ENCODE data around the gene IL5RA. TPM values are rescaled to one million over a fixed set of nuclear protein-coding genes. Genes with fewer than 3 reads are reported as not detected.

IL5RA gene
- total RNA-seq, 2 donors from 2014 or later, result 0.46 TPM; not detected in 1

DNA sequence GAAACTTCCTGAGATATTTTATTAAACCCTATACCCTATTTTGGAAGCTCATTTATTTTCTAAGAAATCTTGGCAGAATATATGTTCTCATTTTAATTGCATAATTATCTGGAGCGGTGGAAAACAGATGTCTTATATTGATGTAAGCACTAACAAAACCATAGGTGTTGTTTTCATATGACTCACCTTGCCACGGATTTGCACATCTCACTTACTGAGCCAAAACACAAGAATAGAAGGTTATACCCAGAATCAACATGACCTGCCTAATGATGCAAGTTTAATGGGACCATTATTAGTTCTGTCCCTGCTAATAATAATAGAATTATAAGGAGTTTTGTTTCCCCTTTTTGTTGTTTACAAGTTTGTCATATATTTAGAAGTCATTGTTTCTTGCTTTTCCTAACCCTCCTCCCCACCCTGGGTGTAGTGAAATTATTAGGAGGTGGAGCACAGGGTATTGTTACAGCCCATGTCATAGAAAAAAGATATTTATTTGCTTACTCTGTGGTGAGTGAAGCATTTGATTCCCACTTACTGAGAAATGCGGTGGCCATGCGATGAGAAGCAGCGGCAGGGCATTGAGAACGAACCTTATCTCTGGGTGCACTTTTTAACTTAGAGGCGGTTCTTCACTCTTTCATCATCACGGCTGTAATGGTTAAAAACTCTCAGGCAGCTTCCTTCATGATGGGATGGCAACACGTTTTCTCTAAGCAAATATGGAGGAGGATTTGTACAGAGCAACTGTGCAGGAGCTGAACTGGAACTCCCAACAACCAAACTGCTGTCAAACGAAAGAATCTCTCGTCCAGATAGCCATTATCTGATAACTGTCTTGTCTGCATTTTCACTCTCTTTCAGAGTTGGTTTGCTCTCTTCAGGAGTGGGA lies 521 bp downstream of the IL5RA start:
- intact Hi-C loops (cut with DNase I), result no loop called here

GRCh38 chr3:3107858-3108257 lies 2.3 kb downstream of the IL5RA start:
- intact Hi-C loops (cut with DNase I), result no loop called here

More for the DNA sequence above, 521 bp downstream of the IL5RA start:
- no peak for DNase-seq (ENCODE audit: low spot score)

GRCh38 chr3:3107181-3107580 lies 3.0 kb downstream of the IL5RA start:
- intact Hi-C loops (cut with DNase I), result no loop called here
- no peak for DNase-seq (ENCODE audit: low spot score)

More at GRCh38 chr3:3107858-3108257, 2.3 kb downstream of the IL5RA start:
- DNase-seq (ENCODE audit: low spot score), result no peak

DNA sequence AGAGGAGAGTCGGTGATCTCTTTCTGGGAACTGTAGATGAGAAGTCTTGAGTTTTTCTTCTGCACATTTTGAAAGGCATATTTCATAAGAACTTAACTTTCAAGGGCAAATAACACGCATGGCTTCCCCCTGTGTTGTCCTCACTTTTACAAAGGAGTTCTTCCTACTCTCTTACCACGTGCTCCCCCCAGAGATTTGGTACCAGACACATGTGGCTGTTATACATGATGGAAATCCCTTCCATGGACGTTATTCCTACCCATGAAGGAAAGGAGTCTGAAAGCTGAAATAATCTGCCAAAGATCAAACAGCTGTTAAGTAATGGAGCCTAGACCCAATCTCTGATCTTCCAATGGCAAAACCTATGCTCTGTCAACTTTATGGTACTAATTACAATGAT lies 4.4 kb downstream of the IL5RA start:
- DNase-seq (ENCODE audit: low spot score), result no peak
- intact Hi-C loops (cut with DNase I), result no loop called here

- DNase-seq (ENCODE audit: low spot score), result no peak
- intact Hi-C loops (cut with DNase I), result no loop called here
Observed at GRCh38 chr3:3105246-3105645, 4.9 kb downstream of the IL5RA start.

- intact Hi-C loops (cut with DNase I), result no loop called here
- DNase-seq (ENCODE audit: low spot score), result no peak
Observed at GRCh38 chr3:3102751-3103150, 7.4 kb downstream of the IL5RA start.

- intact Hi-C loops (cut with DNase I), result no loop called here
- DNase-seq (ENCODE audit: low spot score), result no peak
Observed at GRCh38 chr3:3101660-3102458, 8.3 kb downstream of the IL5RA start.

- intact Hi-C loops (cut with DNase I), result no loop called here
- no peak for DNase-seq (ENCODE audit: low spot score)
Observed at GRCh38 chr3:3097958-3098357, 12.2 kb downstream of the IL5RA start.

- intact Hi-C loops (cut with DNase I), result no loop called here
Observed at GRCh38 chr3:3089017-3089416, 21.2 kb downstream of the IL5RA start.

GRCh38 chr3:3087716-3088465 lies 22.3 kb downstream of the IL5RA start:
- intact Hi-C loops (cut with DNase I), result no loop called here
- no peak for DNase-seq (ENCODE audit: low spot score)

More at GRCh38 chr3:3089017-3089416, 21.2 kb downstream of the IL5RA start:
- no peak for DNase-seq (ENCODE audit: low spot score)

DNA sequence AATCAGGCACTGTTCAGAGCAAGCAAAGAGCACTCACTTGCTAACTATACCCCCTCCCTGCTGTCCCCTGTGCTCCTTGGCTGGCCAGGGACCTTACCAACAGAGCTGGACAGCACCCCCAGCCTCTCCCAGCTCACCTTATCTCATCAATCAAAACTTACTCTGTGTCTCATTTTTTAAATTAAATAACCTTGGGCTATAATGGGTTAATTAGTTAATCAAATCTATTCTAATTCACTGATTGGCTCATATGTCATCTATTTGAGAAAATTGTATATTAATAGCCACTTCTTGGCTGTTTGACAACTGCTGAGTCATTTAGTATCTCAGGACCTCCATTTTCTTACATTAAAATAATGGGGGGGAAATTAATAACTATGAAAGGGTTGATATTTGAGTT lies 22.9 kb downstream of the IL5RA start:
- no peak for DNase-seq (ENCODE audit: low spot score)
- intact Hi-C loops (cut with DNase I), result no loop called here

- no peak for DNase-seq (ENCODE audit: low spot score)
- intact Hi-C loops (cut with DNase I), result no loop called here
Observed at GRCh38 chr3:3086239-3086638, 23.9 kb downstream of the IL5RA start.

DNA sequence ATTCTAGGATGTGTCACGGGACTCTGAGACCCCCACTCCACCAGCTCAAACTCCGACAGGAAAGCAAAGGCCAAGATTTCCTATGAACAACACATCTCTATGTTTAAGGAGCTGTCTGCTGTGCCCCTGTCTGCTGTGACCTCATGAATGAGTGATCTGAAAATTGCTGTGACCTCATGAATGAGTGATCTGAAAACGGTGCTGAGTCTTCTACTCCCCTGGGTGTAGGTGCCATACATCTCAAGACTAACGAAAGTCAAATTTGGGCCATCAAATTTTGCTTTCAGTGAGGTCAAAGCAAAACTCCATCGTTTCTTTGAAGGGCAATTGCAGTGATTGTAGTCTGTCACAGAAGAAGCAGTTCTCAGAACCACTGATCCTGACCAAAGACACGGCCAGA lies 24.4 kb downstream of the IL5RA start:
- intact Hi-C loops (cut with DNase I), result no loop called here
- DNase-seq (ENCODE audit: low spot score), result no peak

DNA sequence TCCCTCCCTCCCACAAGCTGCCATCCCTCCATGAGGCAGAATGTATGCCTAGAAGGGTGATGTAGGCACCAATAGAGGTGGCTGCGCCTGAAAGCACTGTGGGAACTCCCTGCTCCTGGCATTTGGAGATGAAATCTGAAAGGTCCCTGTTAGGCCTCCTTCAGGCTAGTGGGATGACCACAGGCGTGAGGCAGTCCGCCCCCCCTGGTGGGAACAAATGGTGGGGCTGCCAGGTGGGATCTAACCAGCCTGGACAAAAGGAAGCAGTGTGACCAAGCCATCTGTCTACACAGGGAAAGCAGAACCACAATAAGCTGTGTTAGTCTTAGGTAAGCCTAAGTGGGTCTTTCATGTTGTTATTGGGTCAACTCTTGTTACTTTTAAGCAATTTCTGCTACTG lies 25.3 kb downstream of the IL5RA start:
- no peak for DNase-seq (ENCODE audit: low spot score)
- intact Hi-C loops (cut with DNase I), result no loop called here

GRCh38 chr3:3082234-3082924 lies 27.8 kb downstream of the IL5RA start:
- intact Hi-C loops (cut with DNase I), result no loop called here
- no peak for DNase-seq (ENCODE audit: low spot score)

DNA sequence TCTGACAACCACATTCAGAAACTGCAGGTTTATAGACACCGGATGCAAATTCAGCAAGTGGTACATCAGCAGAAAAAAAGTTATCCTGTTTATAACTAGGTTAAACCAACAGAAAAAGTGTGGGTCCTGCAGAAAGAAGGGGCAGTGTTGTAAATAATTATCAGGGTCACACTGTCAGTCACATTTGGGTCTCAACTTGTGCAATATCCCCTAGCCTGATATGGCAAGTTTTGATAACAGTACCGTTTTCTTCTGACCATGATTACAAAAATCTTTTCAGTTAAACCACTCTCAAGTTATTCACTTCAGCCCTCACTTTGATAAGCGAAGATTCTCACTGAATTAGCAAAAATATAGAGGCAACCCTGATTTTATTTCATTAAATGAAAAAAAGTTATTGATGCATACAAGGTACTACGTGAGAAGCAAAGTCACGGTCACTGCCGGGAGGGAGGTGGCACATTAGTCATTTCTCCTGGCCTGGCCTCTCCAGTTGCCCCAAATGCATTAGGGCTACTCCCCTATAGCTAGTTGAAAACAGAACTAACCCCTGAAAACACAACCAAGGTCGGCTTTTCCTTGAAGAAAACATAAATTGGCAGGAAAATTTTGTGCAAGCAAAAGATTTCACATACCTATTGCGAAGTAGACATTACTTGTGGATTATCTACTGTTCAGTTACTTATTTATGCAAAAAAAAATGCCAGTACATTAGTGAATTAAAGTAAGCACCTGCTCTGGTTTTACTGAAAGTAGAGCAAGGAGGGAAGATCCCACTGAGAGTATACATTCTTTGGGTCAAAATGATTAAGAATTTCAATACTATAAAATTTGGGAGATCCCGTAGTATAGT lies 28.6 kb downstream of the IL5RA start:
- intact Hi-C loops (cut with DNase I), result no loop called here
- DNase-seq (ENCODE audit: low spot score), result no peak

GRCh38 chr3:3080309-3080708 lies 29.9 kb downstream of the IL5RA start:
- intact Hi-C loops (cut with DNase I), result no loop called here
- DNase-seq (ENCODE audit: low spot score), result no peak

- DNase-seq (ENCODE audit: low spot score), result no peak
- intact Hi-C loops (cut with DNase I), result no loop called here
Observed at GRCh38 chr3:3074551-3075257, 35.5 kb downstream of the IL5RA start.

All from posterior vena cava (tissue), 2 donors.